IPS-11a (cell line): ENCODE results near the gene NGRN.
"Not testable (repeated sequence)": the region's sequence is repeated elsewhere in the genome, so short reads cannot be mapped to it uniquely, and the experiment has no call there.

ENCODE experiments used
- H3K4me3 ChIP-seq: one replicate; pipeline ENCODE4 v1.5.1; 2013; ENCODE audit warnings: low read depth, low read length, control low read depth

The NGRN gene

DNA sequence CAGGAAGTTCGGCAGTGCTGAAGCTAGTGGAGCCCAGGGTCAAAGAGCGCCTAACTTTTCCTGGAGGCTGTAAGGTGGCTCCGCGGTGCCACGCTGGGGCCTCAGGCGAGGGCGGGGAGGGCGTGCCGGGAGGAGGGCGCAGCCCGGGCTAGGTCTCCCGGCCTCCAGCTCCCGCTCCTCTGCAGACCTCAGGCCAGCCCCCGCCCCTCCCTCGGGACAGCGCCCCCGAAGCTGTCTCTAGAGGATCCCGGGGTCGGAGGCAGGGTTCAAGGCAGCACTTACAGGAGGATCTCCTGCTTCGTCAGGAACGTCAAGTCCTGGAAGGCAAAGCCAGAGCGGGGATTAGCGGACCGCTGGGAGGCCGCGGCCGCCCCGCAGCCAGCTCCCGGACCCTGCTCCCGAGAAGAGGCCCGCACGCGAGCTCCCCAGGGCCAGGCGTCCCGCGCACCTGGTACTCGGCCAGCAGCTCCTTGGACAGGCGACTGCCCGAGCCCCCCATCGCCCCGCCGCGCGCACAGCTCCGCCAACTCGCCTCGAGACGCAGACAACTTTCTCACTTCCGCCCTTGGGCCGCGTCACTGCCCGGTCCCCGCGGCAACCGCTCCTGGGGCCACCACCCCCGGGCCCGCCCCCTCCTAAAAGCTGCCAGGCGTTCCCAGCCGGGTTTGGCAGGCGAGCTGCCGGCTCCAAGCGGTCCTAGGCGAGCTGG, 31.9 kb upstream of the NGRN start, which contains the start of gene CIB1:
Gene CIB1 (minus strand): TSS at position 555 of the 709 bp plus-strand sequence. CDS start 56 bp downstream, at position 499.
- H3K4me3 ChIP-seq = peak within 1 kb of the TSS; percentile 72

DNA sequence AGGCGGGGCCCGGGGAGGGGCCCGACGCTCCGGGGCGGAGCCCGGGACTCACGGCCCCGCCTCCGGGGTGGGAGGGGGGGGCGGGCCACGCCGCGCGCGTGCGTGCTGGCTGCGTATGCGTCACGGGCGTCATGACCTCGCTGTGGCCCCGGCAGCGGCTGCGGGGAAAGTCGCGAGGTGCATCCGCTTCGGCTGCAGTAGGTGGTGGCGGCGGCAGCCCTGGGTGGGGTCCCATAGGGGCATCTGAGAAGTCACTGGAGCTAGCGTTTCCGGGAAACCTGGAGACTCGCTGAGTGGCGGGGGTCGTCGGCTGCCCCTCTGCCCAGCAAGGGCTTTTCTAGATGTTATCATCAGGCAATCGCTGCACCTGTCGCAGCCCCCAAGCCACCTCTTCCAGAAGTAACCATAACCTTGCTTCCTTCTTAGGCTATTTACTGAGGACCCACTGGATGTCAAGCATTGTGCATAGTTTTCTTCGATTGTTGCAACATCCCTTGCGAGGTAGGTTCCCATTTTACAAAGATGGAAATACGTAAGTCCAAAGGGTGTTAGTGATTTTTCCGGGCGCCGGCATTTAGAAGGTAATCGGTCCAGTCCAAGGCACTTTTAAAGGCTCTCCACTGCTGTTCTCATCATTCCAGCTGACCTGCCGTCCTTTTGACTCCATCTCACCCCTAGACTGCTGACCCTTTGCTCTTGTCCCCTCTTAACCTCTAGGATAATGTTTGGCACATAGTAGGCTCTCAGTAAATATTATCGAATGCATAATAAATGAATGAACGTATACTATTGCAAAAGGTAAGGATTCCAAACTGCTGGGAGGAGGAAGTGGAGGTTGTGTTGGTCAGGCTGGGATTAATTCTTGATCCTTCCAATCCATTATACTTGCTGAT, 31.1 kb upstream of the NGRN start, which contains the start of gene GDPGP1:
Gene GDPGP1 (plus strand): TSS at position 114 of the 893 bp plus-strand sequence. CDS start 6,700 bp downstream, outside the sequence.
- H3K4me3 ChIP-seq = peak within 1 kb of the TSS; percentile 72

DNA sequence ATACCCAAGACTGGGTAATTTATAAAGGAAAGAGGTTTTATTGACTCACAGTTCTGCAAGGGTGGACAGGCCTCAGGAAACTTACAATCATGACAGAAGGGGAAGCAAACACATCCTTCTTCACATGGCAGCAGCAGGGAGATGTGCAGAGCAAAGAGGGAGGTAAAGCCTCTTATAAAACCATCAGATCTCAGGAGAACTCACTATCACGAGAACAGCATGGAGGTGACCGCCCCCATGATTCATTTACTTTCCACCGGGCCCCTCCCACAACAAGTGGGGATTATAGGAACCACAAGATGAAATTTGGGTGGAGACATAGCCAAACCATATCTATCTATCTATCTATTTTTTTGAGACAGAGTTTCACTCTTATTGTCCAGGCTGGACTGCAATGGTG, 26.1 kb upstream of the NGRN start:
- H3K4me3 ChIP-seq = no peak overlapping the region

DNA sequence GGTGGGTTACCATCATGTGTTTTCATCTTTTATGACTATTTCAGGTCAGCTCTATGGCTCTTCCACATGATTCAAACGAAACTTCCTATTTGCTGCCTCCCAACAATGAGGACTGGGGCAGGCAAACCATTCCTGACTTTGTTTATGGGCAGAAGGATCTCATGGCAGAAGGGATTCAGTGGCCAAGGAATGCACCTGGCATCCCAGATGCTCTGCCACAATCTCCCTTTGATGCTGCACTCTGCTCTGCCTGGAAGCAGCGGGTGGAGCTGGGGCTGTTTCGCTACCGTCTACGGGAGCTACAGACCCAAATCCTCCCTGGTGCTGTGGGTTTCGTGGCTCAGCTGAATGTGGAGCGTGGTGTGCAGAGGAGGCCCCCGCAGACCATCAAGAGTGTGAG, 24.6 kb upstream of the NGRN start:
- no peak overlapping the region for H3K4me3 ChIP-seq

DNA sequence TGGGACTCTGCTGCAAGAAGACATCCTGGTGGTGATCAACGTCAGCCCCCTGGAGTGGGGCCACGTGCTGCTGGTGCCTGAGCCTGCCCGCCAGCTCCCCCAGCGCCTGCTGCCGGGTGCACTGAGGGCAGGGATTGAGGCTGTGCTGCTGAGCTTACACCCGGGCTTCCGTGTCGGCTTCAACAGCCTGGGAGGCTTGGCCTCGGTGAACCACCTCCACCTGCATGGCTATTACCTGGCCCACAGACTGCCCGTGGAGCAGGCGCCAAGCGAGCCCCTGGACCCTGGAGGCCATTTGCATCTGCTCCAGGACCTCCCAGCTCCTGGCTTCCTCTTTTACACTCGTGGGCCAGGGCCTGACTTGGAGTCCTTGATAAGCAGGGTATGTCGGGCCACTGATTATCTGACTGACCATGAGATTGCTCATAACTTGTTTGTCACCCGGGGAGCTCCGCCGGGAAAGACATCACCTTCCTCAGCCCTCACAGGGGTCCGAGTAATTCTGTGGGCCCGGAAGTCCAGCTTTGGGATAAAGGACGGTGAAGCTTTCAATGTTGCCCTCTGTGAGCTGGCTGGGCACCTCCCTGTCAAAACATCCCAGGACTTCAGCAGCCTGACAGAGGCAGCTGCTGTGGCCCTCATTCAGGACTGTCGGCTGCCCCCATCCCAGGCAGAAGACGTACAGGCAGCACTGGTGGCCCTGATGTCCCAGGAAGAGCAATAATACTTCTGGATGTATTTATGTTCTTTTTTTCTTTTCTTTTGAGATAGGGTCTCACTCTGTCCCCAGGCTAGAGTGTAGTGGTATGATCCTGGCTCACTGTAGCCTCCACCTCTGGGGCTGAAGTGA, 23.9 kb upstream of the NGRN start:
- H3K4me3 ChIP-seq = no peak overlapping the region

DNA sequence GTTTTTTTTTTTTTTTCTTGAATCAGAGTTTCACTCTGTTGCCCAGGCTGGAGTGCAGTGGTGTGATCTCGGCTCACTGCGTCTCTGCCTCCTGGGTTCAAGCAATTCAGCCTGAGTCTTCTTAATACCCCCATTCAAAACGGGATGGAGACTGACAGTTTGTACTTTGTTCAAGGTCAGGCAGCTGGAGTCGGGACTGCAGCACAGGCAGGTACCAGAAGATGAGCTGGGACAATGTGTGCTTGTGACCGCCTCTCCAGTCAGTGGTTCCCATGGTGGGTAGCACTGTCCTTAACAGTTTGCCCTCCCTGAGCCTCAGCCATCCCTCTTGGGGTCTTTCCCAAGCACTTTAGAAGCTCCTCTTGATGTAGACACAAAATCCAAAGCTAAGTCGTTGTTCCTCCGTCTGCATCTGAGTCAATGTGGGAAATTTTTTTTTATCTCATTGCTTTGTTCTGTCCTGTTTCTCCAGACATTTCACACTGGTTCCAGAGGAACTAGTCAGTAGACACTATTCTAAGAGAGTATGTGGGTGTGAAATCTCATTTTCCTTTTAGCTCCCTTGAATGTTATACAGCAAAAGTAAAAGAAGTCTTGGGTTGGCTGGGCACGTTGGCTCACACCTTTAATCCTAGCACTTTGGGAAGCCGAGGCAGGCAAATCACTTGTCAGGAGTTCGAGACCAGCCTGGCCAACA, 21.4 kb upstream of the NGRN start:
- no peak overlapping the region for H3K4me3 ChIP-seq

DNA sequence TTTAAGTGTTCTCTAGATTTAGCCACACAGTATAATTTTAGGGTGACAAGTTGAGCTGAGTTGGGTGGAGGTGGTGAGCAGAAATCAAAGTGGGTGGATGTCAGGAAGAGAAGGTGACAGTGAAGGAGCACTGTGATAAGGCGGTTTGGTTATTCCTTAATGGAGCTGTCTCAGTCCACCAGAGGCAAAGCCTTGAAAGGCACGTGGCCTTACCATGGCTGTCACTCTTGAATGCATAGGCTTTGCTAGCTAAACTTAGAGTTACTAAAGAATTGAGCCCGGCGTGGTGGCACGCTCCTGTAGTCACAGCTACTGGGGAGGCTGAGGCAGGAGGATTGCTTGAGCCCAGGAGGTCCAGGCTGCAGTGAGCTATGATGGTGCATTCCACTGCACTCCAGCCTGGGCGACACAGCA, 16.7 kb upstream of the NGRN start:
- H3K4me3 ChIP-seq = no peak overlapping the region

DNA sequence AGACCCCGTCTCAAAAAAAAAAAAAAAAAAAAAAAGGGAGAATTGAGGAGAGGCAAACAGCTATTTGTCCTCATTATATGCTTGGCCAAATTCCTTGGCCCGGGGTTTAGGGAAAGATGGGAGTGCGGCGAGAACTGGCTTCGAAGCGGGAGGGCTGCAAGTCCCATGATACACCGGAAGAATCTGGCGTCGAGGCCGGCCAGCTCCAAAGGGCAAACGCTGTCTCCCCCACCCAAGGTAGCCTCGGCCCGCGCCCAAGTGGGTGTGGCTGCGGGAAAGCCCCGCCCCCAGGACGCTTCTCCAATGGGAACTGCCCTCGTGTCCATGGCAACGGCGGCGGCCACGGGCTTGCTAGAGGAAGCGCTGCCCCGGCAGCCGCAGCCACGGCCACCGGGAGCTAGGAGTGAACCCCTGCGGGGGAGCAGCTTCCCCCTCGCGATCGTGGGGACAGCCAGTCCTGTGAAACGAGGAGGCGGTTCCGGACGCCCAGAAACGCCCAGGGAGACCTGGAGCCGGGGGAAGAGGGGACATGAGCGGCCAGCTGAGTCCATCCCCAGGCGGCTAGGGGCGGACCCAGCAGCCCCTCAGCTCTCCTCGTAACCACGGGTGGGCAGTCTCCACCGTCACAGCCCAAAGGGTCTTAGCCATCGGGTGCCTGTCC, 16.1 kb upstream of the NGRN start, which contains the start of gene TTLL13:
Gene TTLL13 (plus strand): TSS at position 354 of the 661 bp plus-strand sequence. CDS start 1,075 bp downstream, outside the sequence.
- peak within 1 kb of the TSS; percentile 66 for H3K4me3 ChIP-seq

DNA sequence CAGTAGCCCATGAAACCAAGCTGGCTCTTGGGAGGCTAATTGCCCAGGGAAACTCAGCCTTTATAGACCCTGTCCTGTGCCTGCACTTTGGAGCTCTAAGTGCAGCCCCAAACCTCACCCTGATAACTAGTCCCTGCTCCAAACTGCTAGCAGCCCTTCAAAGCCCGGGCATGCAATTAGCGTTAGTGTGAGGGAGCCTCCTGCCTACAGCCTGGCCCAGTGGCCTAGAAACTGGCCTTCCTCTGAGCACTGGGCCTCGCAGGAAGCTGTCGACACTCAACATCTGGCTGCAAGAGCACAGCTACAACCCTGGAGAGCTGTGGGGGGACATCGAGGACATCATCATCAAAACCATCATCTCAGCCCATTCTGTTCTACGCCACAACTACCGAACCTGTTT, 7.7 kb upstream of the NGRN start:
- H3K4me3 ChIP-seq = no peak overlapping the region

DNA sequence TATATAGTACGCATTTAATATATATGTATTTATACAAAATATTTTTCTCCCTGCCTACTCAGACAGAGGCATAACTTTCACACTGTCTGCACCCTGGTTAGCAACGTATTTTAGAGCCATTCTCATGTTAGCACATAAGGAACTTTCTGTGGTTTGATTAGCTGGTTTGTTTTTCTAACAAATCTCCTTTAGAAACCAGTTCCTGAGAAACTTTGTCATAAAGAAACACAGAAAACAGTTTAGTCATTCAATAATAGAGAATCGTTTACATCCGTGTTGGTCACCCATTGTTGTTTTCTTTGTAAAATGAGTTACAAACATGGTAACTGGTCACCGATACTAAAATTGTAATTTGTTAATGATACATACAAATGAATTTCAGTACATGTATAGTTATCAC, 5.9 kb upstream of the NGRN start:
- H3K4me3 ChIP-seq = no peak overlapping the region

DNA sequence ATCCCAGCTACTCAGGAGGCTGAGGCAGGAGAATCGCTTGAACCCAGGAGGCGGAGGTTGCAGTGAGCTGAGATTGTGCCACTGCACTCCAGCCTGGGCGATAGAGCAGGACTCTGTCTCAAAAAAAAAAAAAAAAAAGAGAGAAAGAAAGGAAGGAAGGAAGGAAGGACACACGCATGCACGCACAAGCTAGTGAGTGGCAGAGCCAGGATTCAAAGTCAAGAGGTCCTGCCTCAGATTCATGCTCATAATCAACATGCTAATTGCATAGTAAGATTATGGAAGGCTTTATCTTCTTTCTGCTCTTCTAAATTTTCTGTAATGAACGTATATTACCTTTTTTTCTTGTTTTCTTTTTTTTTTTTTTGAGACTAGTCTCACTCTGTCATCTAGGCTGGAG, 4.7 kb upstream of the NGRN start:
- H3K4me3 ChIP-seq = not testable (repeated sequence)

DNA sequence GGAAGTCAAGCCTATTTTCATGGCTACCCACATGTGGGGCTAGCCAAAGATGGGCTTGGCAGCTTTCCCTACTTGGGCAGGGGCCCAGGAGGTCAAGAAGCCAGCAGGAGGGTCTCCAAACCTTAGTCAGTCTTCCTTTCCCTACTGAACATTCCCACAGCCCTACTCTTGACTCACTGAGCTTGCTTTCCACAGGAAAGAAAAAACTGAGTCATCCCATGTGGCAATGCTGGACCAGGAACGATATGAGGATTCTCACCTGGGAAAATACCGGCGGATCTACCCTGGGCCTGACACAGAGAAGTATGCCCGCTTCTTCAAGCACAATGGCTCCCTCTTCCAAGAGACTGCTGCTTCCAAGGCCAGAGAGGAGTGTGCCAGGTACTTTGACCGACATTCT, 3.7 kb upstream of the NGRN start:
- H3K4me3 ChIP-seq = no peak overlapping the region

DNA sequence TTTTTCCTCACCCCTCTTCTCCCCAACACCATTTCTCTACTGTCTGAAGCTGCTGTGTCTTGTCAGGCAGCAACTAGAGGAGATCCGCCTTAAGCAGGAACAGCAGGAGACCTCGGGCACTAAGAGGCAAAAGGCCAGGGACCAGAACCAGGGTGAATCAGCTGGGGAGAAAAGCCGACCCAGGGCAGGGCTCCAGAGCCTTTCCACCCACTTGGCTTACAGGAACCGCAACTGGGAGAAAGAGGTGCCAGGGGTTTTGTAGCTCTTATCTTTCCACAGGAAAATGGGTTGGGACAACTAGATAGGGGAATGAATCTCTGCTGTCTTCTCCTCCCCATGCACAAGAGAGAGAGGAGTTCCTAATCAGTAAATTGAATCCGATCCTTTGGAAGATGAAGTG, 3.0 kb upstream of the NGRN start:
- H3K4me3 ChIP-seq = no peak overlapping the region

DNA sequence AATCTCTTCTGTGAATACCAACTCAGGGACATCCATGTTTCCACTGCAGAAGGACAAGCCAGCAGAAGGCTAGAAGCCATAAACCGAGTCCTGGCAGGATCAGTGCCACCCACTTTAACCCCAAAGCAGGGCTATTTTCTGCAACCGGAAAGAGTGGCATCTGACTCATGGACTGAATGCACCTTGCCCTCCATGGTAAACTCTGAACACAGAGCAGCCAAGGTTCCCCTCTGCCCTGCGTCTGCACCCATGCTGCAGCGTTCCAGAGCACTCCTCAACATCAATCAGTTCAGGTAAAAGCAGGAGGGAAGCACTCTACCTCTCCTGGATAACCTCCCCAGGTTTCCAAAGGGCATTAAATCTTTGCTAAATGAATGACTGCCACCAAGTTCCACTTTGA, 801 bp upstream of the NGRN start:
- H3K4me3 ChIP-seq = peak overlapping the region; percentile 89

DNA sequence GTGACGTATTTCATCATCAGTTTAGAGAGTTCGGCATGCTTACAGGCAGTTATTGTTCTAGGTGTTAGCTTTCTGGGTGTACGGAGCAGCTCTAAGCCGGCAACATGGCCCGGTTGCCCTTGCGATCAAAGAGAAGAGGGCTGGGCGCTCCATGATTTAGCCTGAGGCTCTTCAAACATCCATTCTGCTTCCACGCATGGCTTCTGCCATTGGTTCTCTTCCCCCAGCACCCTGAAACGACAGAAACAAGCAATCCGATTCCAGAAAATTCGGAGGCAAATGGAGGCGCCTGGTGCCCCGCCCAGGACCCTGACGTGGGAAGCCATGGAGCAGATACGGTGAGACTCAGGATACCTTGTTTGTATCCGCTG, 574 bp downstream of the NGRN start:
- H3K4me3 ChIP-seq = peak overlapping the region; percentile 89

DNA sequence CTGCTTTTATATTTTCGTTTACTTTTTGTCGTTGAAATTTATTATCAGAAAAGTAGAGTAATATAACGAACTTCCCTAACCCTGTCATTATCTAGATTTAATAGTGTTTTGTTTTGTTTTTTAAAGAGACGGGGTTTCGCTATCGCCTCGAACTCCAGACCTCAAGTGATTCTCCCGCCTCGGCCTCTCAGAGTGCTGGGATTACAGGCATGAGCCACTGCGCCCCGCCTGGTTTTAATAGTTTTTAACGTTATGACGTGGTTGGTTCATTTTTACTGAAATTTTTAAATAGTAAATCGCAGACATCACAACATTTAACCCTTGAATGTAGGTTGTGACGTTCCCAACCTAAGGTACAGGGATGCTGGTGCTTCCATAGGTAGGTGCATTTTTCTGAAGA, 1.0 kb downstream of the NGRN start:
- peak overlapping the region; percentile 89 for H3K4me3 ChIP-seq

DNA sequence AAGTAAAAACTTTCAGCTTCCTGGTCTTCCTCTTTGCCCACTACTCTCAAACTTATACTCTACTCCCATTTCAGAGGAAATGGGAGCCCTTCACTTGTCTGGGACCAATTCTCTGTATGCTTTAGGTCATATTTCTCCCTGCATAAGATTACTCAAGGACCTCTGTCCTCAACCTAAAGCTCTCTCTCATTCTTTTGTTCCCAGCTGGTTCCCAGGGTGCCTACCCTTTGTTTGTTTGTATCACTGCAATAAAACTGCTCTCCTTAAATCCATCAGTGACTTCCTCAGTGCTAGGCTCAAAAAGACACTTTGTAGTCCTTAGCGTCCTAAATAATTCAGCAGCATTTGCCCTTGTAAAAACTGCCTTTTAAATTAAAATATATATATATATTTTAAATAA, 2.9 kb downstream of the NGRN start:
- H3K4me3 ChIP-seq = no peak overlapping the region

DNA sequence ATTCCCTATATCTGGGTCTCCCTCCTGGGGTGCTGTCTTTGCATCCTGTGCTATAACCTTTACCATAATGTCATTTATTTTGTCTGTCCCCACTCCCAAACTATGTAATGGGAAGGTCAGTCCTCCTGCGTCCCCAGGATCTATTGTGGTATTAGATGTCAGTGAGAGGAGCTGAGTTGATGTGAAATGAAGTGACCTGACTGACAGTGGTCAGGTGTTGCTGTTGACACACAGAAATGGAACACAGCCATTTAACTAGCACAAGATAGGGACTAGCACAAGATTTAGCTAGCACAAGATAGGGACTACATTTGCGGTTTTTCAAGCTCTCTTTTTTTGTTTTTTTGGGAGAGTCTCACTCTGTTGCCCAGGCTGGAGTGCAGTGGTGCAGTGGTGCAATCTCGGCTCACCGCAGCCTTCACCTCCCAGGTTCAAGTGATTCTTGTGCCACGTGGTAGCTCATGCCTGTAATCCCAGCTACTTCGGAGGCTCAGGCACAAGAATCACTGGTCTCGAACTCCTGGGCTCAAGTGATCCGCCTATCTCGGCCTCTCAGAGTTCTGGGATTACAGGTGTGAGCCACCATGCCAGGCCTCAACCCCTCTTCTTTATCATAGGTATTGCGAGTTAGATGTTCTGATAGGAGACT, 5.2 kb downstream of the NGRN start:
- no peak overlapping the region for H3K4me3 ChIP-seq

DNA sequence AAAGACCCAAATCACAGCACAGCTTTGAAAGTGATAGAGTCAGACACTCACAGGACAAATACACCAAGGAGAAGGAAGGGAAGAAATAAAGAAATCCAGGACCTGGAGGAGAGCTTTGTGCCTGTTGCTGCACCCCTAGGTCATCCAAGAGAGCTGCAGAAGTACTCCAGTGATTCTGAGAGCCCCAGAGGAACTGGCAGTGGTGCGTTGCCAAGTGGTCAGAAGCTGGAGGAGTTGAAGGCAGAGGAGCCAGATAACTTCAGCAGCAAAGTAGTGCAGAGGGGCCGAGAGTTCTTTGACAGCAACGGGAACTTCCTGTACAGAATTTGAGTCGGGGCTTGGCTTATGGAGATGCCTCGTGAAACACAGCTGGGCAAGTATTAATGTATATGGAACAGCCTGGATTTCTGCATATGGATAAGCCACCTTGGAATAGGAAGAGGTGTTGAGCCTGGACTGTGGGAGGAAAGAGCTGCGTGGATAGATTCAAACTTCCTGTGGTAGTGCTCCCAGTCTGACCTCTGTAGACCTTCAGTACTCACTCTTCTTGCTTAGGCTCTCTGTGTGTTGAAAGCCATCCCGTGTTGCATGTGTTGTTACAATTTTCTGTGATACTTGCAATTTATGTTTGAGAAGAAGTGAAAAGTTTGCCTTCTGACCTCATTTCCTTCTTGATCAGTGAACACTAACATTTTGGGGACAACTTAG, 6.1 kb downstream of the NGRN start:
- no peak overlapping the region for H3K4me3 ChIP-seq
